Measurements from ENCODE around the gene NUFIP1. TPM values are rescaled to one million over a fixed set of nuclear protein-coding genes. Genes with fewer than 3 reads are reported as not detected.

Gene NUFIP1
- polyA plus RNA-seq, 4 donors, result 1.3 to 8.2 (median 2.1) TPM

DNA sequence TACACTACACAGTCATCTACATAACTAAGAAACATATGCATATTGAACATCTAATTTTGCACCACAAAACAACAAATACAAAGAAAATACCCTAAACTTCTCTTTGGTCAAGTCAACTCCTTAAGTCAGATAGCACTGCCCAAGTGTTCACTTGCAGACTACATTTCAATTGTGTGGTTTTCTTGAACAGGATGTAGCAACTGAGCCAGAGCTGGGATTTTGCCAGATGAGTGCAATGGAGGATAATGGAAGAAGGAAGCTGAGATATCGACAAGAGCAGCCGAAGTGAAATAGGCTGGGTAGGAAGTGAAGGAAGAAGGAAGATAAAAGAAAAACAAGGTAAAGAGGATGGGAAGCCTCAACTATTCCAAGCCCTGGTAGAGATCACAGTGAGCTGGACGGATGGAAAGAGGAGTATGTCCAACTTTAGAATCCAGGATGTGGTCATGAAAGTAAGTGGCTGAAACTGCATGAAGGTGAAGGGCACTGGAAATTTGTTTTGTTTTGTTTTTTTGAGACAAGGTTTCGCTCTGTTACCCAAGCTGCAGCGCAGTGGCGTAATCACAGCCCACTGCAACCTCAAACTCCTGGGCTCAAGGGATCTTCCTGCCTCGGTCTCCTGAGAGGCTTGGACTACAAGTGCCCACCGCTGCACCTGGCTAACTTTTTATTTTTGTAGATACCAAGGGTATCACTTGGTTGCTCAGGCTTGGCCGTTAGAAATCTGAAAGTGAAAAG lies 15.0 kb downstream of the NUFIP1 start:
- whole genome bisulfite sequencing, 3 donors, result 72 to 82% (median 74%) methylated on average over 9 of the region's 9 CpGs
- H3K4me1 ChIP-seq (ENCODE audit: control insufficient read depth in 3 of 3, insufficient read depth in 2 of 3, low read depth in 1 of 3, low read length in 2 of 3), result no peaks in the 10 kb centered on the region
- no peak overlapping the region for H3K27ac ChIP-seq (ENCODE audit: low read depth in 1 of 3, low read length in 2 of 3)
- H3K9me3 ChIP-seq (ENCODE audit: control insufficient read depth in 2 of 2, insufficient read depth in 1 of 2, low read depth in 1 of 2, low read length in 1 of 2), result no peaks in the 10 kb centered on the region
- peaks cover 0 to 15% (median 2%) of the 10 kb centered on the region in 3 donors for H3K36me3 ChIP-seq (ENCODE audit: control insufficient read depth in 3 of 3, insufficient read depth in 2 of 3, low read depth in 1 of 3, low read length in 3 of 3)
- DNase-seq (no peak), FAIRE-seq (no peak)
- H3K27me3 ChIP-seq (ENCODE audit: control insufficient read depth in 3 of 3, insufficient read depth in 3 of 3, low read length in 3 of 3), result no peaks in the 10 kb centered on the region
- no peak overlapping the region for H3K4me3 ChIP-seq (ENCODE audit: low read depth in 1 of 3, low read length in 3 of 3)

DNA sequence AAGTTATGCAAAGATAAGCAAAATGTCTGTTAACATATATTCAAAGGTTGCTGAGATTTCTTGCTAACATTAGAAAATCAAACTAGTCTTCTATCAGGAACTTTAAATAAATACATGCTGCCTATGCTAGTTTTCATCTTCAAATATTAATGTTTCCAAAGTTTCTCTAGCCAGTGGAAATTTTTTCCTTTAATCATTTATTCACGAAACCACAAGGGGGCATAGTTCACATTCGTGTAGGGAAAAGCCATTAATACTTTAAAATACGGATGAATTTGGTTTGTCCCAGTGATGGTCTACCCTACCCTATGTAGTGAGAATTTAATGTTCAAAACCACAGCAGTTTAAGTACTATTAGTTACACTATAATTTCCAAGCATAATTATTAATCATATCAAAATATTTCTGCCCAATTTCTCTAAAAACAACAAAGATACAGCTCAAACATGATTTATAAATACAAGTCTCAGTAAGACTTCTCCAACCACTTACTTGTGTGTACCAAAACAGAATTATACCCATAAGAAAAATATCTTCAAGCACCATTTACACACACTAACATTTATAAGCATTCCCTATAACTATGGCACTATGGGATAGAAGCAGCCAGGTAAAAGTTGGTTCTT lies 16.2 kb downstream of the NUFIP1 start:
- H3K4me1 ChIP-seq (ENCODE audit: control insufficient read depth in 3 of 3, insufficient read depth in 2 of 3, low read depth in 1 of 3, low read length in 2 of 3), result peaks cover 0 to 7% (median 0%) of the 10 kb centered on the region in 3 donors
- WGBS, 3 donors, result 6 to 21% (median 10%) methylated on average over 3 of the region's 3 CpGs
- peak; percentile 33 for FAIRE-seq

GRCh38 chr13:44971656-44972595 lies 17.3 kb downstream of the NUFIP1 start:
- H3K9me3 ChIP-seq (ENCODE audit: control insufficient read depth in 2 of 2, insufficient read depth in 1 of 2, low read depth in 1 of 2, low read length in 1 of 2), result no peaks in the 10 kb centered on the region
- H3K27ac ChIP-seq (ENCODE audit: low read depth in 1 of 3, low read length in 2 of 3), result no peak overlapping the region
- peaks cover 0 to 12% (median 0%) of the 10 kb centered on the region in 3 donors for H3K36me3 ChIP-seq (ENCODE audit: control insufficient read depth in 3 of 3, insufficient read depth in 2 of 3, low read depth in 1 of 3, low read length in 3 of 3)
- no peak overlapping the region for H3K4me3 ChIP-seq (ENCODE audit: low read depth in 1 of 3, low read length in 3 of 3)
- peaks cover 0 to 13% (median 0%) of the 10 kb centered on the region in 3 donors for H3K4me1 ChIP-seq (ENCODE audit: control insufficient read depth in 3 of 3, insufficient read depth in 2 of 3, low read depth in 1 of 3, low read length in 2 of 3)
- FAIRE-seq (no peak), DNase-seq (no peak)
- WGBS, 3 donors, result 87 to 90% (median 88%) methylated on average over 7 of the region's 7 CpGs
- no peaks in the 10 kb centered on the region for H3K27me3 ChIP-seq (ENCODE audit: control insufficient read depth in 3 of 3, insufficient read depth in 3 of 3, low read length in 3 of 3)

More for the DNA sequence above, 16.2 kb downstream of the NUFIP1 start:
- H3K27ac ChIP-seq (ENCODE audit: low read depth in 1 of 3, low read length in 2 of 3), result no peak overlapping the region
- H3K27me3 ChIP-seq (ENCODE audit: control insufficient read depth in 3 of 3, insufficient read depth in 3 of 3, low read length in 3 of 3), result no peaks in the 10 kb centered on the region
- no peaks in the 10 kb centered on the region for H3K9me3 ChIP-seq (ENCODE audit: control insufficient read depth in 2 of 2, insufficient read depth in 1 of 2, low read depth in 1 of 2, low read length in 1 of 2)
- DNase-seq, result peak; percentile 35 to 40
- H3K36me3 ChIP-seq (ENCODE audit: control insufficient read depth in 3 of 3, insufficient read depth in 2 of 3, low read depth in 1 of 3, low read length in 3 of 3), result peaks cover 0 to 15% (median 0%) of the 10 kb centered on the region in 3 donors
- H3K4me3 ChIP-seq (ENCODE audit: low read depth in 1 of 3, low read length in 3 of 3), result no peak overlapping the region

GRCh38 chr13:44969551-44970484 lies 19.5 kb downstream of the NUFIP1 start:
- peaks cover 0 to 13% (median 0%) of the 10 kb centered on the region in 3 donors for H3K4me1 ChIP-seq (ENCODE audit: control insufficient read depth in 3 of 3, insufficient read depth in 2 of 3, low read depth in 1 of 3, low read length in 2 of 3)
- H3K4me3 ChIP-seq (ENCODE audit: low read depth in 1 of 3, low read length in 3 of 3), result no peak overlapping the region
- peaks cover 0 to 21% (median 0%) of the 10 kb centered on the region in 3 donors for H3K36me3 ChIP-seq (ENCODE audit: control insufficient read depth in 3 of 3, insufficient read depth in 2 of 3, low read depth in 1 of 3, low read length in 3 of 3)
- H3K27ac ChIP-seq (ENCODE audit: low read depth in 1 of 3, low read length in 2 of 3), result no peak overlapping the region
- no peaks in the 10 kb centered on the region for H3K9me3 ChIP-seq (ENCODE audit: control insufficient read depth in 2 of 2, insufficient read depth in 1 of 2, low read depth in 1 of 2, low read length in 1 of 2)
- DNase-seq, result peak; percentile 62 to 73
- 50 to 55% (median 51%) methylated on average over 4 of the region's 4 CpGs for WGBS, 3 donors
- peak; percentile 36 for FAIRE-seq
- no peaks in the 10 kb centered on the region for H3K27me3 ChIP-seq (ENCODE audit: control insufficient read depth in 3 of 3, insufficient read depth in 3 of 3, low read length in 3 of 3)

DNA sequence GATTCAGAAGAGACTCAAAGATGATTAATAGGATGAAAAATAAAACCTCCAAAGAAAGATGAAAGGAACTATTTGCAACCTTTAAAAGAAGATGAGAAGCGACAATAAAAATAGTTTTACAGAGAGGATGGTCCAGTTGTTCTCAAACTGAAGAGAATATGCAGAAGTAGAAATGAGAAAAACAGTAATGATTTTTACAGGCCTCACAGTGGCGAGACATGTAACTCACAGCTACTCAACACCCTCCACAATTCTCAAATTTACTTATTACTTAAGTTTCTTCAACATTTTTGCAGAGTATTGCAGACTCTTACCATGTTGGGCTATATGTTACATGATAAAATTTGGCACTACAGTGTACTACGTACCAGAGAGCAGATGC lies 20.8 kb downstream of the NUFIP1 start:
- 89 to 90% (median 89%) methylated on average over 3 of the region's 3 CpGs for WGBS, 3 donors
- H3K4me3 ChIP-seq (ENCODE audit: low read depth in 1 of 3, low read length in 3 of 3), result no peak overlapping the region
- no peak overlapping the region for H3K27ac ChIP-seq (ENCODE audit: low read depth in 1 of 3, low read length in 2 of 3)
- peaks cover 0 to 13% (median 0%) of the 10 kb centered on the region in 3 donors for H3K4me1 ChIP-seq (ENCODE audit: control insufficient read depth in 3 of 3, insufficient read depth in 2 of 3, low read depth in 1 of 3, low read length in 2 of 3)
- no peaks in the 10 kb centered on the region for H3K9me3 ChIP-seq (ENCODE audit: control insufficient read depth in 2 of 2, insufficient read depth in 1 of 2, low read depth in 1 of 2, low read length in 1 of 2)
- DNase-seq, result no peak
- H3K27me3 ChIP-seq (ENCODE audit: control insufficient read depth in 3 of 3, insufficient read depth in 3 of 3, low read length in 3 of 3), result no peaks in the 10 kb centered on the region
- no peak for FAIRE-seq
- H3K36me3 ChIP-seq (ENCODE audit: control insufficient read depth in 3 of 3, insufficient read depth in 2 of 3, low read depth in 1 of 3, low read length in 3 of 3), result peaks cover 0 to 17% (median 0%) of the 10 kb centered on the region in 3 donors

GRCh38 chr13:44967704-44968433 lies 21.4 kb downstream of the NUFIP1 start:
- peaks cover 0 to 13% (median 0%) of the 10 kb centered on the region in 3 donors for H3K4me1 ChIP-seq (ENCODE audit: control insufficient read depth in 3 of 3, insufficient read depth in 2 of 3, low read depth in 1 of 3, low read length in 2 of 3)
- H3K27me3 ChIP-seq (ENCODE audit: control insufficient read depth in 3 of 3, insufficient read depth in 3 of 3, low read length in 3 of 3), result no peaks in the 10 kb centered on the region
- no peaks in the 10 kb centered on the region for H3K9me3 ChIP-seq (ENCODE audit: control insufficient read depth in 2 of 2, insufficient read depth in 1 of 2, low read depth in 1 of 2, low read length in 1 of 2)
- peak overlapping the region in 1 of 3 donors; percentile 65 for H3K27ac ChIP-seq (ENCODE audit: low read depth in 1 of 3, low read length in 2 of 3)
- H3K4me3 ChIP-seq (ENCODE audit: low read depth in 1 of 3, low read length in 3 of 3), result no peak overlapping the region
- peaks cover 0 to 17% (median 0%) of the 10 kb centered on the region in 3 donors for H3K36me3 ChIP-seq (ENCODE audit: control insufficient read depth in 3 of 3, insufficient read depth in 2 of 3, low read depth in 1 of 3, low read length in 3 of 3)
- DNase-seq (peak; percentile 61 to 67), FAIRE-seq (no peak)
- 34 to 51% (median 39%) methylated on average over 3 of the region's 3 CpGs for WGBS, 3 donors

DNA sequence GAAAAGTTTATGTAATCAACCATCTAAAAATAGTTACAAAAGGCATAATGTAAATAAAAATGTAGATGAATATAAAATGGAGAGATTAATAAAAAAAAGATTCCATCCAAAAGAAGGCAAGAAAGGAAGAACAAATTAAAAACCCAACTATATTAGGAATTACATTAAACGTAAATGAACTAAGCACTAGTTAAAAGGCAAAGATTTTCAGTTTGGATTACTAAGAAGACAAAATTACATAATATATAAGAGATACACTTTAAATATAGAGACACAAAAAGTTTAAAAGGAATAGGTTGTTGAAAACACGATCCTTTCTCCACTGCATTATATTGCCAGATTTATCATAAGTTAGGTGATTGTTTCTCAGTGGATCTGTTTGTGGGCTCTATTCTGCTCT lies 27.3 kb downstream of the NUFIP1 start:
- WGBS, 3 donors, result 94 to 98% (median 98%) methylated on average over 2 of the region's 2 CpGs
- DNase-seq, result no peak

More for the DNA sequence above, 27.3 kb downstream of the NUFIP1 start:
- H3K9me3 ChIP-seq (ENCODE audit: control insufficient read depth in 2 of 2, insufficient read depth in 1 of 2, low read depth in 1 of 2, low read length in 1 of 2), result peaks cover 0 to 7% of the 10 kb centered on the region in 2 donors
- H3K4me3 ChIP-seq (ENCODE audit: low read depth in 1 of 3, low read length in 3 of 3), result no peak overlapping the region
- no peak overlapping the region for H3K27ac ChIP-seq (ENCODE audit: low read depth in 1 of 3, low read length in 2 of 3)
- no peaks in the 10 kb centered on the region for H3K27me3 ChIP-seq (ENCODE audit: control insufficient read depth in 3 of 3, insufficient read depth in 3 of 3, low read length in 3 of 3)
- FAIRE-seq, result no peak
- H3K36me3 ChIP-seq (ENCODE audit: control insufficient read depth in 3 of 3, insufficient read depth in 2 of 3, low read depth in 1 of 3, low read length in 3 of 3), result peaks cover 0 to 23% (median 2%) of the 10 kb centered on the region in 3 donors
- no peaks in the 10 kb centered on the region for H3K4me1 ChIP-seq (ENCODE audit: control insufficient read depth in 3 of 3, insufficient read depth in 2 of 3, low read depth in 1 of 3, low read length in 2 of 3)

Data from small intestine (tissue), 7 donors.